CD4-positive, alpha-beta T cell treated with Interleukin-21 for 1 hour (primary cell): ENCODE measurements around the gene AGBL4.

Source experiments
- DNase-seq: peaks from one replicate; pipeline ENCODE4 v3.0.0-alpha.2; 2020

Gene AGBL4

GRCh38 chr1:48673332-48674105 lies 1350.2 kb downstream of the AGBL4 start:
- DNase-seq: no peak

- DNase-seq: no peak
Measured at GRCh38 chr1:48671578-48671977, 1352.2 kb downstream of the AGBL4 start.

- no peak for DNase-seq
Measured at GRCh38 chr1:48670234-48671020, 1353.3 kb downstream of the AGBL4 start.

GRCh38 chr1:48668339-48668738 lies 1355.4 kb downstream of the AGBL4 start:
- no peak for DNase-seq

GRCh38 chr1:48667782-48668181 lies 1356.0 kb downstream of the AGBL4 start:
- DNase-seq: no peak

- DNase-seq: no peak
Measured at GRCh38 chr1:48665708-48666407, 1357.9 kb downstream of the AGBL4 start.

GRCh38 chr1:48661726-48662463 lies 1361.9 kb downstream of the AGBL4 start:
- no peak for DNase-seq

- DNase-seq: no peak
Measured at GRCh38 chr1:48659801-48660200, 1364.0 kb downstream of the AGBL4 start.

GRCh38 chr1:48657413-48657812 lies 1366.3 kb downstream of the AGBL4 start:
- DNase-seq: no peak

- no peak for DNase-seq
Measured at GRCh38 chr1:48654606-48655210, 1369.0 kb downstream of the AGBL4 start.

- no peak for DNase-seq
Measured at GRCh38 chr1:48652334-48652733, 1371.4 kb downstream of the AGBL4 start.

GRCh38 chr1:48649880-48650279 lies 1373.9 kb downstream of the AGBL4 start:
- no peak for DNase-seq

- no peak for DNase-seq
Measured at GRCh38 chr1:48645883-48646282, 1377.9 kb downstream of the AGBL4 start.

GRCh38 chr1:48644905-48645605 lies 1378.7 kb downstream of the AGBL4 start:
- DNase-seq: no peak

- no peak for DNase-seq
Measured at GRCh38 chr1:48644190-48644900, 1379.4 kb downstream of the AGBL4 start.

- no peak for DNase-seq
Measured at GRCh38 chr1:48643193-48643592, 1380.6 kb downstream of the AGBL4 start.

GRCh38 chr1:48640836-48641492 lies 1382.8 kb downstream of the AGBL4 start:
- no peak for DNase-seq

GRCh38 chr1:48629867-48630266 lies 1393.9 kb downstream of the AGBL4 start:
- no peak for DNase-seq

GRCh38 chr1:48627486-48627885 lies 1396.3 kb downstream of the AGBL4 start:
- DNase-seq: no peak

- DNase-seq: no peak
Measured at GRCh38 chr1:48619539-48619938, 1404.2 kb downstream of the AGBL4 start.

GRCh38 chr1:48617252-48617651 lies 1406.5 kb downstream of the AGBL4 start:
- no peak for DNase-seq
